Transverse colon (tissue), 4 donors: ENCODE data around the gene KCNAB2. TPM values are rescaled to one million over a fixed set of nuclear protein-coding genes. Genes with fewer than 3 reads are reported as not detected.
A peak's percentile ranks its signal among the peaks of the same experiment; 100 is the strongest.

ENCODE experiments used
- DNase-seq: peaks from one replicate; pipeline ENCODE4 v3.0.0-alpha.2; 2019
- H3K27ac ChIP-seq, 4 donors: fragments of 200-600 bp; sonication (generic); 2 replicates each; pipeline ENCODE4 v1.5.1; 2016 to 2018; ENCODE audit warnings: inconsistent platforms in 4 of 4
- H3K27me3 ChIP-seq: fragments of 200-600 bp; sonication (generic); 2 replicates; pipeline ENCODE4 v1.5.1; 2017; ENCODE audit warnings: inconsistent platforms
- H3K36me3 ChIP-seq, 4 donors: fragments of 200-600 bp; sonication (generic); 2 replicates each; pipeline ENCODE4 v1.5.1; 2017 to 2019; ENCODE audit warnings: inconsistent platforms in 4 of 4
- H3K4me1 ChIP-seq, 4 donors: fragments of 200-600 bp; sonication (generic); 2 replicates each; pipeline ENCODE4 v1.5.1; 2017 to 2020; ENCODE audit warnings: inconsistent platforms in 4 of 4
- H3K4me3 ChIP-seq, 4 donors: fragments of 200-600 bp; sonication (generic); 1 replicate in 1 of 4; 2 replicates in 3 of 4; pipeline versions ENCODE4 v1.5.1 to v1.6.1; 2017 to 2019; ENCODE audit warnings: inconsistent platforms in 4 of 4
- H3K9me3 ChIP-seq, 2 donors: fragments of 200-600 bp; sonication (generic); 2 replicates each; pipeline ENCODE4 v1.5.1; 2017 to 2019; ENCODE audit warnings: inconsistent platforms in 2 of 2
- CTCF ChIP-seq, 5 experiments: fragments of 200-600 bp in 3 of 5; fragments of 450-650 bp in 2 of 5; sonication (generic) in 3 of 5; IDR thresholded peaks; 1 replicate in 2 of 5; 2 replicates in 3 of 5; pipeline ENCODE4 v1.5.1; 2016 to 2017; ENCODE audit warnings: antibody characterized with exemption in 5 of 5, inconsistent platforms in 3 of 5, mild to moderate bottlenecking in 2 of 5, moderate library complexity in 1 of 5
- EP300 ChIP-seq: sonication (generic); formaldehyde crosslinking; IDR thresholded peaks from one replicate; pipeline ENCODE4 v1.6.1; 2017; ENCODE audit warnings: antibody characterized with exemption, low read depth
- POLR2A ChIP-seq: fragments of 450-650 bp; IDR thresholded peaks from one replicate; pipeline ENCODE4 v1.6.1; 2016; ENCODE audit warnings: antibody characterized with exemption, mild to moderate bottlenecking, moderate library complexity
- POLR2AphosphoS5 ChIP-seq, 3 donors: sonication (generic); formaldehyde crosslinking; IDR thresholded peaks; one replicate each; pipeline ENCODE4 v1.6.1; 2016; ENCODE audit warnings: antibody characterized with exemption in 3 of 3
- WGBS, 2 donors: methylation state at CpG; one replicate each; pipeline ENCODE4 v1.1.5; 2018; ENCODE audit warnings: low coverage in 1 of 2; 5-methylcytosine and 5-hydroxymethylcytosine counted together
- in situ Hi-C, 4 donors: fragments of 200-750 bp; cut with MboI; loops; one replicate each; pipeline versions ENCODE4 v1.15.0 to v1.15.1; 2017; ENCODE audit warnings: low sequenced_read_pairs in 3 of 4, low pct_ligation_motif_present in 1 of 4, low pct_unique_long_range_greater_than_20kb in 1 of 4
- intact Hi-C: fragments of 100-400 bp; cut with DNase I; formaldehyde crosslinking; loops from one replicate; pipeline ENCODE4 v1.15.1; 2023; ENCODE audit warnings: low total_unique reads
- total RNA-seq, 4 donors: library from RNA; depleted of rRNA; stranded (reverse); fragments of >200 nt; gene quantifications; one replicate each; pipeline ENCODE4 v1.1.0, GENCODE V29; 2016

The KCNAB2 gene
- total RNA-seq, 4 donors from 2014 or later, result 1.00 to 25.4 (median 7.9) TPM

- Histone ChIP-seq H3K27ac (no peak overlapping the region), H3K4me3 (no peak overlapping the region), H3K4me1 (no peaks in the 10 kb centered on the region), H3K9me3 (no peaks in the 10 kb centered on the region), H3K27me3 (no peaks in the 10 kb centered on the region), H3K36me3 (no peaks in the 10 kb centered on the region)
- 78 to 96% methylated on average over 3 to 8 of the region's 8 CpGs for WGBS, 2 donors
- in situ Hi-C loops, result loop anchor here in 2 of 4 donors (25.0 kb wide), 1 partner anchor 304 kb away; no protein-coding TSS in a partner anchor
- no peak for DNase-seq
- intact Hi-C loops, result no loop called here
- no peak for TF ChIP-seq POLR2A
- TF ChIP-seq POLR2AphosphoS5 (IDR thresholded peaks at IDR 0.05), result no peak
- no peak for TF ChIP-seq CTCF (IDR thresholded peaks at IDR 0.05)
- TF ChIP-seq EP300, result no peak
Measured at GRCh38 chr1:6033124-6033523, 12.6 kb upstream of the KCNAB2 start.

GRCh38 chr1:6033986-6034749, 11.5 kb upstream of the KCNAB2 start:
- in situ Hi-C loops (loop anchor here in 2 of 4 donors (25.0 kb wide), 1 partner anchor 303 kb away; no protein-coding TSS in a partner anchor), intact Hi-C loops (no loop called here)
- 36% methylated on average over 20 of the region's 21 CpGs; no CpG with 5 or more reads in 1 of the 2 donors for WGBS, 2 donors
- H3K9me3 ChIP-seq, result no peaks in the 10 kb centered on the region
- H3K27ac ChIP-seq, result no peak overlapping the region
- no peaks in the 10 kb centered on the region for H3K36me3 ChIP-seq
- DNase-seq, result peak; percentile 46
- no peak overlapping the region for H3K4me3 ChIP-seq
- no peaks in the 10 kb centered on the region for H3K27me3 ChIP-seq
- TF ChIP-seq EP300 (no peak), POLR2AphosphoS5 (IDR thresholded peaks at IDR 0.05) (no peak), POLR2A (no peak), CTCF (IDR thresholded peaks at IDR 0.05) (peak; percentile 47 to 68 (median 57))
- H3K4me1 ChIP-seq, result no peaks in the 10 kb centered on the region

GRCh38 chr1:6034750-6035096, 11.0 kb upstream of the KCNAB2 start:
- WGBS, 2 donors, result 69 to 100% methylated on average over 2 to 10 of the region's 10 CpGs
- Histone ChIP-seq H3K36me3 (no peaks in the 10 kb centered on the region), H3K4me3 (no peak overlapping the region), H3K9me3 (no peaks in the 10 kb centered on the region), H3K27ac (no peak overlapping the region), H3K4me1 (no peaks in the 10 kb centered on the region), H3K27me3 (no peaks in the 10 kb centered on the region)
- intact Hi-C loops (no loop called here), in situ Hi-C loops (loop anchor here in 2 of 4 donors (25.0 kb wide), 1 partner anchor 303 kb away; no protein-coding TSS in a partner anchor)
- TF ChIP-seq EP300 (no peak), POLR2AphosphoS5 (IDR thresholded peaks at IDR 0.05) (no peak), POLR2A (no peak), CTCF (IDR thresholded peaks at IDR 0.05) (no peak)
- DNase-seq, result no peak

GRCh38 chr1:6035303-6035702, 10.4 kb upstream of the KCNAB2 start:
- Histone ChIP-seq H3K4me1 (no peaks in the 10 kb centered on the region), H3K27ac (no peak overlapping the region), H3K36me3 (no peaks in the 10 kb centered on the region), H3K9me3 (no peaks in the 10 kb centered on the region), H3K4me3 (no peak overlapping the region), H3K27me3 (no peaks in the 10 kb centered on the region)
- in situ Hi-C loops, result loop anchor here in 2 of 4 donors (25.0 kb wide), 1 partner anchor 302 kb away; no protein-coding TSS in a partner anchor
- no peak for DNase-seq
- TF ChIP-seq CTCF (IDR thresholded peaks at IDR 0.05) (no peak), POLR2AphosphoS5 (IDR thresholded peaks at IDR 0.05) (no peak), POLR2A (no peak)
- WGBS, 2 donors, result 80 to 87% methylated on average over 3 to 15 of the region's 15 CpGs
- intact Hi-C loops, result no loop called here
